ENCODE results near the gene GPR37L1.

- no peak for TF ChIP-seq CTCF (IDR thresholded peaks at IDR 0.05)
- TF ChIP-seq POLR2A (IDR thresholded peaks at IDR 0.05) = no peak
These were observed 18.6 kb upstream of the GPR37L1 start for GRCh38 chr1:202104073-202104472.

Measured in esophagus squamous epithelium (tissue), 4 donors.